Testis (tissue), 2 donors: ENCODE data around the gene KCTD5.

Experiments used
- POLR2A ChIP-seq: fragments of 450-650 bp; IDR thresholded peaks from one replicate; pipeline ENCODE4 v1.6.1; 2017; ENCODE audit warnings: antibody characterized with exemption, mild to moderate bottlenecking, moderate library complexity
- TF ChIP-seq, protein P1 (sequence below), 3 experiments: fragments of 450-650 bp in 2 of 3; fragments of 200-600 bp in 1 of 3; sonication (generic) in 1 of 3; IDR thresholded peaks; one replicate each; pipeline ENCODE4 v1.5.1; 2016 to 2019; ENCODE audit warnings: antibody characterized with exemption in 3 of 3, mild to moderate bottlenecking in 2 of 3, moderate library complexity in 1 of 3

DNA sequence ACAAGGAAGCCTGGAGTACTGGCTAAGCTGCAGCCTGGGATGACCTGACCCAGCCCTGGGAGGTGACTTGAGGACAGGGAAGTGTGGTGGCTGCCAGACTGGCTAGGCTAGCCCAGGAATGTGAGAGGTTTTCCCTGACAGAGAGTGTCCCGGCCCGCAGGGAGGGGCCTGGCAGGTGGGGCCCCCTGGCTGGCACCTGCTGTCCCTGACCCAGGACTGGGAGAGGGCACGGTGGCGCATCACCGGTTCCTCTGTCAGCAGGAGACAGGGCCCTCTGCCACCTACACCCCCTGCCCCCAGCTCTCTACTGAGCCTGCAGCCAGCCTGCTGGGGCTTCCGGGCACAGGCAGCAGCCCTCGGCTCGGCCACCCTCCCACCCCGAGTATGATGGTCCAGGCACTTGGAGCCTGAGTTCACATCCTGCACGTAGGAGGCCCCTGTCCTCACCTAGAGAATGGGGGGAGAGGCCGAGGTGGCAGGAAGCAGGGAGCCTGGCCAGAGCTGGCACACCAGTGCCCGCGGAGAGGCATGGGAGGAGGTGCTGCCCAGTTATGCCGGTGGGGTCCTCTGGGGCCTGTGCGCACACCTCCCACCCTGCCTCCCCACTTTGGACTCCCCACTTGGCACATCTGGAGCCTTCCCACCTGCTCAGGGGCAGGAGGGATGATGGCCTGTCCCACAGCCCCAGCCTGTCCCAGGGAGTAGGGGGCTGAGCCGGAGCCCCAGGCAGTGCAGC lies 37.2 kb downstream of the KCTD5 start:
- TF ChIP-seq, protein P1, sequence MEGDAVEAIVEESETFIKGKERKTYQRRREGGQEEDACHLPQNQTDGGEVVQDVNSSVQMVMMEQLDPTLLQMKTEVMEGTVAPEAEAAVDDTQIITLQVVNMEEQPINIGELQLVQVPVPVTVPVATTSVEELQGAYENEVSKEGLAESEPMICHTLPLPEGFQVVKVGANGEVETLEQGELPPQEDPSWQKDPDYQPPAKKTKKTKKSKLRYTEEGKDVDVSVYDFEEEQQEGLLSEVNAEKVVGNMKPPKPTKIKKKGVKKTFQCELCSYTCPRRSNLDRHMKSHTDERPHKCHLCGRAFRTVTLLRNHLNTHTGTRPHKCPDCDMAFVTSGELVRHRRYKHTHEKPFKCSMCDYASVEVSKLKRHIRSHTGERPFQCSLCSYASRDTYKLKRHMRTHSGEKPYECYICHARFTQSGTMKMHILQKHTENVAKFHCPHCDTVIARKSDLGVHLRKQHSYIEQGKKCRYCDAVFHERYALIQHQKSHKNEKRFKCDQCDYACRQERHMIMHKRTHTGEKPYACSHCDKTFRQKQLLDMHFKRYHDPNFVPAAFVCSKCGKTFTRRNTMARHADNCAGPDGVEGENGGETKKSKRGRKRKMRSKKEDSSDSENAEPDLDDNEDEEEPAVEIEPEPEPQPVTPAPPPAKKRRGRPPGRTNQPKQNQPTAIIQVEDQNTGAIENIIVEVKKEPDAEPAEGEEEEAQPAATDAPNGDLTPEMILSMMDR (IDR thresholded peaks at IDR 0.05): no peak
- no peak for TF ChIP-seq POLR2A
